HG03520 (cell line): ENCODE measurements around the gene SLC25A14.
A peak's percentile ranks its signal among the peaks of the same experiment; 100 is the strongest.
"Not testable (repeated sequence)": the region's sequence is repeated elsewhere in the genome, so short reads cannot be mapped to it uniquely, and the experiment has no call there.

Source experiments
- ATAC-seq: cut with Tn5 transposase; IDR thresholded peaks from one replicate; pipeline ENCODE4 v1.9.1; 2021; ENCODE audit warnings: mild to moderate bottlenecking, moderate library complexity; ENCODE audit not compliant: unreplicated experiment

The SLC25A14 gene

GRCh38 chrX:130339408-130340222 is at the start of gene SLC25A14:
SLC25A14 (plus strand) TSS chrX:130339919; CDS start chrX:130340279, 360 bp downstream.
- peak; percentile 92 for ATAC-seq

DNA sequence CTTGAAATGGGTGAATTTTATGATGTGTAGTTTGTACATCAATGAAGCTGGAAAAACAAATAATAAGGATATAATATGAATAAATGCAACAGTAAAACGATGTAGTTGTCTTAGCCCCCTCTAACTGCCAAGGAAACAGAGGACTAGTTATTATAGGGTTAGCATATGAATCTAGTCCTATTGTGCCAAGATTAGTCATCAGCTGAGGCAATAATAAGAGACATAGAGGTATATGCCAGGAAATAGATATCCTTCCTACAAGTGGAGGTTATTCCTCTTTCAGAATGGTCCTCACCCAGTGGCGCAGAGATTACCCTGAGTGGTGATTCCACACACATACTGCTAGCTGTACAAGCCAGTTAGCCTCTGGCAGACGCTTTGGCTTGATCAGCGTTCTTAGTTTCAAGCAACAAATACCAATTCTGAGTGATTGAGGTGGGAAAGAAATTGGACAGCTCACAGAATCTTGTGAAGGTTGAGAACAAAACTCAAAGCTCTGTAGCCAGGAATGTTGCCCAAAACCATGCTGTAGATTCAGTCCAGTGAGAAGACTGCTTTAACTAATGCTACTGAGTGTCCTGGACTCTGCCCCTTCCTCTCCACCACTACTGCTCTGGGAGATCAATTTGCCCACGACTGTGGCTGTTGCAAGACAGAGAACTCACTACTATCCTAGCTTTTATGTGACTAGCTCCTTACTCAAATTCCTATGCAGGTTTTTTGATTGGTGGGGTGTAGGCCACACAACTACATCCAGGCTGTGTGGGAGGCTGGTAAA is 44.0 kb upstream of the SLC25A14 start:
- ATAC-seq, result no peak

- no peak for ATAC-seq
Measured at GRCh38 chrX:130296297-130296678, 43.4 kb upstream of the SLC25A14 start.

DNA sequence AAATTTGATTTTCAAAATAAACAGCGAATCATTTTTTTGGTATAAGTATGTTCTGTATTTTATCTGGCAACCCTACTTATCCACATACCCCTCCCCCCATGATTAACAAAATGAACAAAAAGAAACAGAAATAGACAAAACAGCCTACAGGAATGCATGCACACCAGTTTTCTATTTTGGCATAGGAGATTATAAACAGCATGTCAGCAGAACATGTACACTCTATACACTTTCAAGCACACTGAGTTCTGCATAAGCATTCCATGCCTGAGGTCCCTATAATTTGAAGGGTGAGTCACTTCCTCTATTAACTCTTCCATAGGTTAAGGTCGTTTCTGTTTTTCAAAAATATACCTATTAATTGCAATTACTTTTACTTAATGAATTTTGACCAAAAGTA is 43.0 kb upstream of the SLC25A14 start:
- ATAC-seq, result no peak

DNA sequence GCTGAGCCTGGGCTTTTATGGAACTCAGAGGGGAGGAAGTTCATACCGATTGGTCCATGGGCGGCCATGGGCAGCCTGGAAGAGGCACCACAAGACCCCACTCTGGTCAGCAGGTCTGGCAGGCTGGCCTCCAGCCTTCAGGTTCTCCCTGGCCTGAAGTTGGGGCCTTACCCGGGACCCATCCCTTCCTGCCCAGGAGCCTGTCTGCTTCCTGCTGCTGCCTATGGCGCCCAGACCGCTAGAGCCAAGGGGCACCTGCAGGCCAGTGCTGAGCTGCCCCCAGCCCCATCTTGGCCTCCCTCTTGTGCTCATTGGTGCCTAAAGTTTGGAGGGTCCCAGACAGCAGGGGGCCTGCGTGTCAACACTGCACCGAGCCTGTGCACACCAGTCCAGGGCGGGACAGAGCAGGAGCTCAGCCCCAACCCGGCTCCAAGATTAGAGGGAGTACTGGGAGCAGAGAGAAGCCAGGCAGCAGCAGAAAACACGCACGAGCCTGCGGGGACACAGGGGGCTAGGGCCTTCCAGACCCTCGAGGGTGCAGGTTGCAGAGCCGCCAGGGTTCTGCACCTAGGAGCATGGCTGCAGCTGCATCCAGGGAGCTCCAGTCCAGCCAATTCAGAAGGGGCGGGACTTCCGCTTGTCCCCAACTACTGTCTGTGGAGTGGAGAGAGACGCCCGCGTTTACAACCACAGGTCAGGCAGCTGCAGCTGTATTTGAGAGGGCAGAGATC is 40.3 kb upstream of the SLC25A14 start:
- no peak for ATAC-seq

DNA sequence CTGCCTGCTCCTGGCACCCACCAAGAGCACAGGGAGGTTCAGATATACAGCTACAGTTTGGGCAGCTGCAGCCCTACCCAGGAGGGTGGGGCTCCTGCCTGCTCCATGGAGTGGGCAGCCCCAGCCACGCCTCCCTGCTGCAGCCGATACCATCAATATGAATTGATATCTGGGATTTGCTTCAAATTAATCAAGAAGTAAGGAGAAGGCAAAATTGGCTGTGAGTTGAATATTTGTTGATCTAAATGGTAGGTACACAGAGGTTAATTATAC is 39.8 kb upstream of the SLC25A14 start:
- ATAC-seq, result no peak

DNA sequence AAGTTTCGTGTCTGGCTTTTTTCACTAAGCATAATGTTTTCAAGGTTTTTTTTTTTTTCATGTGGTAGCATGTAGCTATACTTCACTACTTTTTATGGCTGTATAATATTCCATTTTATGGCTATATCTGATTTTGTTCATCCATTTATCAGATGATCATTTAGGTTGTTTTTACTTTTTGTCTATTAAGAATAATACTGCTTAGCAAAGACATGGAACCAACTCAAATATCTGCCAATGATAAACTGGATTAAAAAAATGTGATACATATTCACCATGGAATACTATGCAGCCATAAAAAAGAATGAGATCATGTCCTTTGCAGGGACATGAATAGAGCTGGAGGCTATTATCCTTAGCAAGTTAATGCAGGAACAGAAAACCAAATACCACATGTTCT is 38.3 kb upstream of the SLC25A14 start:
- ATAC-seq, result no peak

DNA sequence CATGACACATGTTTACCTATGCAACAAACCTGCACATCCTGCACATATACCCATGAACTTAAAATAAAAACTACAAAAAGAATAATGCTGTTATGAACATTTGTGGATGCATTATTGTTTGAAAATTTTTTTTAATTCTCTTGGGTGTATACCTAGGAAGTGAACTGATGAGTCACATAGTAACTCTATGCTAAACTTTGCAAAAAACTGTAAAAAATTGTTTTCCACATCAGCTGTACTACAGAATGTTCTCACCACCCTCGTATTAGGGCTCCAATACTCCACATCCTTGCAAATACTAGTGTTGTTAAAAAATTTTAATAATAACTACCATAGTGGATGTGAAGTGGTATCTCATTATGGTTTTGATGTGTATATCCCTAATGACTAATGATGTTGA is 37.7 kb upstream of the SLC25A14 start:
- ATAC-seq, result no peak

DNA sequence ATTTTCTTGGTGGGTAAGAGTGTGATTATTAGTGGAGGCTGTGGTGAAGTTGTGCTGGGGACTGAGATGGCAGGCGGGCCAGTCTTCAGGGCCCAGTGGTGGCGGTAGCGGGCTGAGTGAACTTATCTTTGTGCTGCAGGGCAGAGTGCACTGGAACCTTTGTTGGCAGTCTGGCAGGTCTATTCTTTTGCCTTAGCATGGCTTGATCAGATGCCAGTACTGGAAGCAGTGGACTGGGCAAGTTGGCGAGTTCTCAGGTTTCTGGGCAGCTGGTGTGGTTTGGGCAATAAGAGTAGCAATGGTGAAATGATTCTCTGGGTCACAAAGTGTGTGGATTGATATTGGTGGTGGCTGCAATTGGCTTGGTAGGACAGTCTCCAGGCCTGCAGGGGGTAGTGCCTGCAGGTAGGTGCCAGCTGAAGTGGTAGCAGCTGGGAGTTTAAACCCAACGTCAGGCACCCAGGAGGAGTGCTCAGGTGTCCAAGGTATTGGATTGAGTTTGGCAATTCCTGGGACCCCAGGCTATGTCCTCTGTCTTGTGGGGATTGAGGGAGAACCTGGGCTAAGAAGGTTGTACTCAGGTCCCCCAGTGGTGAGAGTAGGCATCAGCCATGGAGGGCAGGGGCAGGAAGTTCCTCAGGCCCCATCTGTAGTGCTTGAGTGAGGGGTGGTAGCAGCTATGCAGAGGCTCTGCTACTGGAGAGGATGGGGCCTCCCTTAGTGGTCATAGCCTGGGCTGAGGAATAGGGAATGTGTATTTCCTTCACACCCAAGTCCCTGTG is 34.9 kb upstream of the SLC25A14 start:
- ATAC-seq, result no peak

- not testable (repeated sequence) for ATAC-seq
Measured at GRCh38 chrX:130319886-130320285, 19.8 kb upstream of the SLC25A14 start.

- peak; percentile 77 for ATAC-seq
Measured at GRCh38 chrX:130321550-130321949, 18.2 kb upstream of the SLC25A14 start.

- no peak for ATAC-seq
Measured at GRCh38 chrX:130330146-130330545, 9.6 kb upstream of the SLC25A14 start.

DNA sequence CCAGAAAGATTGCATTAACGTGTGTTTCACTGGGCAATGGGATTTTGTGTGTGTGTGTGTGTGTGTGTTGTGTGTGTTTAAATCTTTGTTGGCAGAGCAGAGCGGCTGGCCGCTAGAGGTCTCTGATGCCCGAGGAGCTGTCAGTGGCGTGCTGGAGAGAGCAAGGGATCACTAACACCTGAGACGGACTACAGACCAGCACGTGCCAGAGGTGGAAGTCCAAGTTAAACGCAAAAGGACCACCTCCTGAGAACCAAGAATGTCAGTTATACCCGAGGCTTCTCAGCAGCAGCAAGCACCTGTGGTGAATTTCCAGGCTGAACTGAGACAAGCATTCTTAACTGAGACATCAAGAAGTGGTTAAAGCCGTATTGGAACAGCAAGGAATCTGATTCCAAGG is 9.0 kb upstream of the SLC25A14 start:
- peak; percentile 88 for ATAC-seq

- ATAC-seq, result no peak
Measured at GRCh38 chrX:130336531-130336930, 3.2 kb upstream of the SLC25A14 start.

- not testable (repeated sequence) for ATAC-seq
Measured at GRCh38 chrX:130338869-130339268, 850 bp upstream of the SLC25A14 start.

- no peak for ATAC-seq
Measured at GRCh38 chrX:130340271-130340670, 552 bp downstream of the SLC25A14 start.

DNA sequence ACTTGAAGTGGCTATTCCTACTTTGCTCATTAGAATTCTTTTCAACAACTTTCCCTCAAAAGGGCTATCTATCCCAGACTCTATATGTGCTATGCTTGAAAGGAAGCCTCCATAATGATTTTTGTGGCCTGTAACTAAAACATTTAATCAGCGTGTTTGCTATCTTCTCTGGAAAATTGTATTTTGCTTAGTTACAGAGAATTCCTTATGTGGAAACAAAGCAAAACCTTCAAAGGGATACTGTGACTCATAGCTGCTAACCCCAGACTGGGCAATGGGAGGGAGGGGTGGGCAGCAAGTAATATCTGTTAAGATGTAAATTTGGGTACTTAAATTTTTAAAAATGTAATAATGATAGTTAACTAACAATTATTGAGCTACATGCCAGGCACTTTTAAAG is 3.7 kb downstream of the SLC25A14 start:
- ATAC-seq, result no peak

- no peak for ATAC-seq
Measured at GRCh38 chrX:130347321-130347720, 7.6 kb downstream of the SLC25A14 start.

DNA sequence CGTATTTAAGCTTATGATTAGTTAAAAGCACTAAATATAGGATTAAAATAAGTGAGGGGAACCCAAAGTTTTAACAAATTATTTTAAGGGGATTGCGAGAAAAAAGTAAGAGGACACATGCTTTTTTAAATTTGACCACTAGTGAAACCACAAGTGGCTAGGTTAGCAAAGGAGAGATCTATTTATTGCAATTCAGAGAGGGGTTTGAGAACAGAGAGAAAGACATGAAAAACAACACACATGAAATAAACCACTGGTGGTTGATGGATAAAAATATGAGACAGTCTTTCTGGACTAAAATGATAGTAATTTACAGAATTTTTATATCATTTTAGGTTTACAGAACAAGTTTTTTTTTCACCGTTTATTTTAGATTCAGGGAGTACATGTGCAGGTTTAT is 11.8 kb downstream of the SLC25A14 start:
- no peak for ATAC-seq

DNA sequence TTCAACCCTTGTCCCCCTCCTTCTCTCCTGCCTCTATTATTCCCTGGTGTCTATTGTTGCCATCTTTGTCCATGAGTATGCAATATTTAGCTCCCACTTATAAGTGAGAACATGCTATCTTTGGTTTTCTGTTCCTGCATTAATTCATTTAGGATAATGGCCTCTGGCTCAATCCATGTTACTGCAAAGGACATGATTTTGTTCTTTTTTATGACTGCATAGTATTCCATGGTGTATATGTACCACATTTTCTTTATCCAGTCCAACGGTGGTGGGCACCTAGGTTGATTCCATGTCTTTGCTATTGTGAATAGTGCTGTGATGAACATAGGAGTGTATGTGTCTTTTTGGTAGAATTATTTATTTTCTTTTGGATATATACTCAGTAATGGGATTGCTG is 12.3 kb downstream of the SLC25A14 start:
- not testable (repeated sequence) for ATAC-seq

DNA sequence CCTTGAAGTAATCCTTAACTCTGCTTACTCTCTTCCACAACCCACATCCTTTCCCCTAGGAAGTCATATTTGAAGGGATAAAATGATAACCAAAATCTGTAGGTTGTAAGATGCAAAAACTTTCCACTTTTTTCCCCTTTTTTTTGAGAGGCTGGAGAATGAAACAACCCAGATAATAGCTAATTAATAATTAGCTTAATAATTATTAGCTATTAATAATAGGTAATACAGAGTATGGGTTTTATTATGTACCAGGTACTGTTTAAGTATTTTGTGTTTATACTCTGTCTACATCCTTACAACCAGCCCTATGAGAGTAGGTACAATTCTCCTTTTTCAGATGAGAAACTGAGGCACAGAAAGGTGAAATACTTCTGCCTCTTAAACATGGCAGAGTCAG is 36.4 kb downstream of the SLC25A14 start:
- ATAC-seq, result no peak
